B cell (primary cell): ENCODE results near the gene PBX1.

Source experiments
- CTCF ChIP-seq: fragments of 200-600 bp; IDR thresholded peaks from one replicate; pipeline ENCODE4 v1.8.0; 2022; ENCODE audit warnings: antibody characterized with exemption, mild to moderate bottlenecking
- EZH2 ChIP-seq: IDR thresholded peaks from 2 replicates; pipeline ENCODE4 v1.6.1; 2012; ENCODE audit warnings: borderline replicate concordance, low read depth, mild to moderate bottlenecking, moderate library complexity, low read length; ENCODE audit not compliant: insufficient read depth, poor library complexity, severe bottlenecking

GRCh38 chr1:164875518-164875917 is 316.5 kb downstream of the PBX1 start:
- no peak for TF ChIP-seq CTCF
- TF ChIP-seq EZH2, result no peak
